GM12878 (cell line): Measurements from ENCODE around the gene PDX1. TPM values are rescaled to one million over a fixed set of nuclear protein-coding genes. Genes with fewer than 3 reads are reported as not detected.

Experiments used
- ATAC-seq: fragments of 200-7000 bp; cut with Tn5 transposase; 3 replicates; pipeline ENCODE4 v1.9.1; 2020; ENCODE audit warnings: mild to moderate bottlenecking, moderate library complexity
- BruUV-seq: library from RNA; stranded (reverse); fragments of 400-500 nt; replicated peaks from 2 replicates; lab custom pipeline; 2021; lab: Mats Ljungman, UMichigan
- CTCF ChIA-PET: fragments of 300-600 bp; sonication (Branson Sonifier 250); formaldehyde crosslinking; extraction: SDS; loops from one replicate; lab custom pipeline; 2021; ENCODE audit warnings: inconsistent platforms; lab: Yijun Ruan, JAX
- POLR2A ChIA-PET: fragments of 350-600 bp; formaldehyde crosslinking; extraction: SDS; loops from one replicate; lab custom pipeline; 2021; ENCODE audit warnings: inconsistent platforms; lab: Charles Lee
- RAD21 ChIA-PET: fragments of 300-600 bp; sonication (Branson Sonifier 250); formaldehyde crosslinking; loops from one replicate; lab custom pipeline; 2023; ENCODE audit warnings: antibody characterized with exemption; ENCODE audit not compliant: unreplicated experiment; lab: Charles Lee
- SMC1A ChIA-PET: fragments of 300-600 bp; sonication (Branson Sonifier 250); formaldehyde crosslinking; loops from one replicate; lab custom pipeline; 2023; ENCODE audit not compliant: unreplicated experiment, uncharacterized antibody; lab: Charles Lee
- DNase-seq: peaks from one replicate; pipeline ENCODE4 v3.0.0-alpha.2; 2011; ENCODE audit warnings: low read depth, low spot score
- FAIRE-seq: peaks from 3 replicates; lab custom pipeline; 2011; peaks lifted over from hg19 to GRCh38; lab: Jason Lieb, UNC
- H2AFZ ChIP-seq: 2 replicates; pipeline ENCODE4 v1.6.0; 2011; ENCODE audit warnings: low read depth, low read length, control low read depth; ENCODE audit not compliant: control insufficient read depth
- H3K27ac ChIP-seq: 2 replicates; pipeline ENCODE4 v1.5.1; 2011; ENCODE audit warnings: control low read depth; ENCODE audit not compliant: control insufficient read depth, insufficient read depth
- H3K27me3 ChIP-seq, 2 experiments: replicated peaks in 1 of 2; 2 replicates each; pipeline versions ENCODE4 v1.6.0 to v1.6.1; 2011; ENCODE audit warnings: low read length in 1 of 2; ENCODE audit not compliant: control insufficient read depth in 2 of 2, insufficient read depth in 2 of 2
- H3K36me3 ChIP-seq, 2 experiments: 2 replicates each; pipeline ENCODE4 v1.5.1; 2011; ENCODE audit warnings: low read length in 1 of 2; ENCODE audit not compliant: control insufficient read depth in 2 of 2, insufficient read depth in 2 of 2
- H3K4me1 ChIP-seq: 2 replicates; pipeline ENCODE4 v1.6.1; 2011; ENCODE audit warnings: mild to moderate bottlenecking, low read length, moderate library complexity, mixed read lengths; ENCODE audit not compliant: control insufficient read depth, insufficient read depth
- H3K4me2 ChIP-seq: 2 replicates; pipeline ENCODE4 v1.6.0; 2011; ENCODE audit warnings: control low read depth; ENCODE audit not compliant: control insufficient read depth, insufficient read depth
- H3K4me3 ChIP-seq: fragments of 200-600 bp; sonication (generic); 2 replicates; pipeline ENCODE4 v1.5.1; 2016
- H3K79me2 ChIP-seq: 2 replicates; pipeline ENCODE4 v1.6.0; 2011; ENCODE audit warnings: low read length; ENCODE audit not compliant: control insufficient read depth, insufficient read depth
- H3K9ac ChIP-seq: 2 replicates; pipeline ENCODE4 v1.8.0; 2011; ENCODE audit warnings: low read length, control low read depth, mixed read lengths; ENCODE audit not compliant: control insufficient read depth, insufficient read depth
- H3K9me3 ChIP-seq: replicated peaks from 3 replicates; pipeline ENCODE4 v1.5.1; 2011; ENCODE audit warnings: mild to moderate bottlenecking, low read length; ENCODE audit not compliant: control insufficient read depth, insufficient read depth
- H4K20me1 ChIP-seq: 2 replicates; pipeline ENCODE4 v1.6.0; 2011; ENCODE audit not compliant: control insufficient read depth, insufficient read depth
- IRF4 ChIP-seq: IDR thresholded peaks from 2 replicates; pipeline ENCODE4 v1.6.1; 2011; ENCODE audit warnings: low read depth, low read length
- JUND ChIP-seq: IDR thresholded peaks from 2 replicates; pipeline ENCODE4 v1.6.1; 2012; ENCODE audit warnings: low read depth, mild to moderate bottlenecking, low read length, improper control_type of control experiment, moderate library complexity
- KLF5 ChIP-seq: fragments of 450-650 bp; IDR thresholded peaks from 2 replicates; pipeline ENCODE4 v1.6.1; 2014; ENCODE audit warnings: mild to moderate bottlenecking; ENCODE audit not compliant: partially characterized antibody
- MXI1 ChIP-seq: fragments of 150-350 bp; IDR thresholded peaks from 2 replicates; pipeline ENCODE4 v1.6.1; 2011; ENCODE audit warnings: low read depth, mild to moderate bottlenecking, inconsistent platforms, low read length, improper control_type of control experiment
- RAD51 ChIP-seq: fragments of 450-650 bp; IDR thresholded peaks from 2 replicates; pipeline ENCODE4 v1.6.1; 2016; ENCODE audit warnings: moderate library complexity, mild to moderate bottlenecking, inconsistent platforms
- SMC3 ChIP-seq: IDR thresholded peaks from 2 replicates; pipeline ENCODE4 v1.6.1; 2011; ENCODE audit warnings: low read length, improper control_type of control experiment, borderline replicate concordance
- WGBS: methylation state at CpG from one replicate; pipeline ENCODE4 v1.1.6; 2016; ENCODE audit warnings: low lambda C conversion rate; ENCODE audit not compliant: insufficient replicate concordance, insufficient coverage; ENCODE audit errors: missing lambda C conversion rate; 5-methylcytosine and 5-hydroxymethylcytosine counted together
- in situ Hi-C: fragments of 300-500 bp; cut with MboI; formaldehyde crosslinking; loops from 9 replicates; pipeline ENCODE4 v1.14.3; 2018; ENCODE audit warnings: mixed read lengths
- intact Hi-C: fragments of 100-400 bp; cut with micrococcal nuclease; formaldehyde crosslinking; loops from one replicate; pipeline ENCODE4 v1.14.2; 2022; ENCODE audit not compliant: unreplicated experiment
- polyA plus RNA-seq, 11 experiments: library from polyadenylated mRNA; depleted of rRNA in 4 of 11; unstranded in 6 of 11; stranded (reverse) in 5 of 11; fragments of >200 nt; fragmentation: Nextera tagmentation in 4 of 11; fragmentation: Illumina TruSeq in 1 of 11; extraction: Ambion mirVana in 4 of 11; extraction: Trizol in 1 of 11; gene quantifications; 1 replicate in 1 of 11; 2 replicates in 10 of 11; pipeline versions ENCODE4 v1.2.1 to v1.2.3, GENCODE V29; 2011 to 2016; ENCODE audit warnings: inconsistent platforms in 2 of 11, missing spikeins in 2 of 11, low read depth in 1 of 11
- total RNA-seq, 4 experiments: library from RNA; depleted of rRNA in 3 of 4; stranded (reverse); fragments of >200 nt in 3 of 4; fragmentation: Illumina TruSeq in 1 of 4; extraction: Trizol in 1 of 4; gene quantifications; 2 replicates each; pipeline versions ENCODE4 v1.2.1 to v1.2.3, GENCODE V29; 2013 to 2021

PDX1 gene
- total and polyA plus RNA-seq, 10 of the 15 experiments (the other 5 are each of a cell fraction or from before 2014, with no cell fraction given) = 0.02 to 0.03 TPM; not detected in 8

- TF ChIP-seq MXI1 (no peak), JUND (no peak), IRF4 (no peak), KLF5 (no peak), SMC3 (no peak), RAD51 (no peak)
- FAIRE-seq = no peak
- Histone ChIP-seq H3K4me2 (no peak overlapping the region), H3K4me3 (no peak overlapping the region), H4K20me1 (no peaks in the 10 kb centered on the region), H3K36me3 (no peaks in the 10 kb centered on the region), H2AFZ (no peak overlapping the region), H3K27ac (no peak overlapping the region), H3K9me3 (no peaks in the 10 kb centered on the region; the same call in 2 of the 3 replicates), H3K27me3 (peaks cover 7 to 10% of the 10 kb centered on the region in 2 experiments), H3K4me1 (no peaks in the 10 kb centered on the region), H3K79me2 (no peaks in the 10 kb centered on the region), H3K9ac (no peak overlapping the region)
- WGBS = 48% methylated on average over 2 of the region's 2 CpGs
- no peak for DNase-seq
- intact Hi-C loops (no loop called here), in situ Hi-C loops (no loop called here)
- POLR2A ChIA-PET = no interaction called here
- no TSS peak for BruUV-seq
- CTCF ChIA-PET = interaction anchor here (0.6 to 2.1 kb wide), 7 partner anchors 14 to 413 kb away, joined by 3 to 8 read pairs (median 4); no protein-coding TSS in a partner anchor
- RAD21 ChIA-PET = interaction anchor here (1.0 to 1.1 kb wide), 2 partner anchors 10 to 104 kb away, joined by 3 to 4 read pairs; no protein-coding TSS in a partner anchor
- ATAC-seq = no peak
- SMC1A ChIA-PET = interaction anchor here (0.8 to 1.1 kb wide), 2 partner anchors 12 to 19 kb away, joined by 4 read pairs; no protein-coding TSS in a partner anchor
Observed at GRCh38 chr13:27933580-27934328, 14.0 kb downstream of the PDX1 start.
